ENCODE measurements around the gene CDC14B.
"Not testable (repeated sequence)": the region's sequence is repeated elsewhere in the genome, so short reads cannot be mapped to it uniquely, and the experiment has no call there.

- TF ChIP-seq CTCF, POLR2A (IDR thresholded peaks at IDR 0.05): not testable (repeated sequence)
Measured at GRCh38 chr9:96543131-96543530, 76.5 kb downstream of the CDC14B start.
